ENCODE results near the gene IGF2BP2. TPM values are rescaled to one million over a fixed set of nuclear protein-coding genes. Genes with fewer than 3 reads are reported as not detected.

Gene IGF2BP2
- total and polyA plus RNA-seq, 2 donors from 2014 or later, result 7.7 to 26.9 TPM

- H3K27ac ChIP-seq (ENCODE audit: low read depth in 2 of 2, low read length in 2 of 2), result no peak overlapping the region
- intact Hi-C loops (cut with DNase I), result no loop called here
- H3K27me3 ChIP-seq (ENCODE audit: control insufficient read depth, insufficient read depth, low read length), result no peaks in the 10 kb centered on the region
- H3K4me1 ChIP-seq (ENCODE audit: control insufficient read depth in 2 of 3, insufficient read depth in 2 of 3, low read depth in 1 of 3, low read length in 3 of 3), result no peaks in the 10 kb centered on the region
- TF ChIP-seq CTCF (IDR thresholded peaks at IDR 0.05; ENCODE audit: borderline replicate concordance, extremely low read depth, insufficient read depth), result no peak
- FAIRE-seq, result no peak
- no peak overlapping the region for H3K9ac ChIP-seq (ENCODE audit: low read length in 3 of 3)
- H3K4me3 ChIP-seq (ENCODE audit: low read length in 3 of 3), result no peak overlapping the region
- H3K9me3 ChIP-seq (ENCODE audit: control insufficient read depth in 2 of 3, insufficient read depth in 1 of 3, low read length in 3 of 3), result no peaks in the 10 kb centered on the region
- no peak for DNase-seq
- peaks cover 0 to 10% (median under 1%) of the 10 kb centered on the region in 3 donors for H3K36me3 ChIP-seq (ENCODE audit: control insufficient read depth in 2 of 3, insufficient read depth in 3 of 3, low read length in 3 of 3)
Measured at GRCh38 chr3:185680231-185680630, 144.6 kb downstream of the IGF2BP2 start.

GRCh38 chr3:185678027-185678426, 146.8 kb downstream of the IGF2BP2 start:
- Histone ChIP-seq H3K36me3 (ENCODE audit: control insufficient read depth in 2 of 3, insufficient read depth in 3 of 3, low read length in 3 of 3) (peaks cover 6 to 14% (median 11%) of the 10 kb centered on the region in 3 donors), H3K27me3 (ENCODE audit: control insufficient read depth, insufficient read depth, low read length) (no peaks in the 10 kb centered on the region), H3K27ac (ENCODE audit: low read depth in 2 of 2, low read length in 2 of 2) (no peak overlapping the region), H3K4me3 (ENCODE audit: low read length in 3 of 3) (no peak overlapping the region), H3K9me3 (ENCODE audit: control insufficient read depth in 2 of 3, insufficient read depth in 1 of 3, low read length in 3 of 3) (no peaks in the 10 kb centered on the region), H3K9ac (ENCODE audit: low read length in 3 of 3) (no peak overlapping the region), H3K4me1 (ENCODE audit: control insufficient read depth in 2 of 3, insufficient read depth in 2 of 3, low read depth in 1 of 3, low read length in 3 of 3) (no peaks in the 10 kb centered on the region)
- DNase-seq (no peak), FAIRE-seq (no peak)
- no peak for TF ChIP-seq CTCF (IDR thresholded peaks at IDR 0.05; ENCODE audit: borderline replicate concordance, extremely low read depth, insufficient read depth)
- intact Hi-C loops (cut with DNase I), result no loop called here

- Histone ChIP-seq H3K27ac (ENCODE audit: low read depth in 2 of 2, low read length in 2 of 2) (no peak overlapping the region), H3K27me3 (ENCODE audit: control insufficient read depth, insufficient read depth, low read length) (no peaks in the 10 kb centered on the region), H3K36me3 (ENCODE audit: control insufficient read depth in 2 of 3, insufficient read depth in 3 of 3, low read length in 3 of 3) (peaks cover 6 to 15% (median 11%) of the 10 kb centered on the region in 3 donors), H3K4me3 (ENCODE audit: low read length in 3 of 3) (no peak overlapping the region), H3K4me1 (ENCODE audit: control insufficient read depth in 2 of 3, insufficient read depth in 2 of 3, low read depth in 1 of 3, low read length in 3 of 3) (no peaks in the 10 kb centered on the region), H3K9ac (ENCODE audit: low read length in 3 of 3) (no peak overlapping the region), H3K9me3 (ENCODE audit: control insufficient read depth in 2 of 3, insufficient read depth in 1 of 3, low read length in 3 of 3) (no peaks in the 10 kb centered on the region)
- peak; percentile 72 for TF ChIP-seq CTCF (IDR thresholded peaks at IDR 0.05; ENCODE audit: borderline replicate concordance, extremely low read depth, insufficient read depth)
- intact Hi-C loops (cut with DNase I), result no loop called here
- FAIRE-seq (no peak), DNase-seq (peak in 2 of 5 donors; percentile 67 to 84)
Measured at GRCh38 chr3:185677146-185677829, 147.6 kb downstream of the IGF2BP2 start.

Measured in kidney (tissue), 14 donors.